ENCODE results near the gene LAMB4.

Gene LAMB4

DNA sequence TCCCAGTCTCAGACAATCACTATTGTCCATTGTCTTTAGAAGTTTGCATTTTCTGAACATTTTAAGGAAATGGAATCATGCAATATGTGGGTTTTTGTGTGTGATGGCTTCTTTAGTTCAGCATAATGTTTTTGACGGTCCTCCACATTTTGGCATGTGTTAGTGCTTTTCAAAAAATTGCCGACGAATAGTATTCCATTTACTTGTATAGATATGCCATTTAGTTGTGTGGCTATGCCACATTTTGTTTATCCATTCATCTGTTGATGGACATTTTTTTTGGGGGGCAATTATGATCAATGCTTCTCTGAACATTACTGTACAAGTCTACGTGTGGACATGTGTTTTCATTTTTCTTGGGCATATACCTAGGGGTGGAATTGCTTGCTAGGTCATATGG, 12.0 kb upstream of the LAMB4 start:
- DNase-seq (ENCODE audit: low read depth in 2 of 2), result no peak

DNA sequence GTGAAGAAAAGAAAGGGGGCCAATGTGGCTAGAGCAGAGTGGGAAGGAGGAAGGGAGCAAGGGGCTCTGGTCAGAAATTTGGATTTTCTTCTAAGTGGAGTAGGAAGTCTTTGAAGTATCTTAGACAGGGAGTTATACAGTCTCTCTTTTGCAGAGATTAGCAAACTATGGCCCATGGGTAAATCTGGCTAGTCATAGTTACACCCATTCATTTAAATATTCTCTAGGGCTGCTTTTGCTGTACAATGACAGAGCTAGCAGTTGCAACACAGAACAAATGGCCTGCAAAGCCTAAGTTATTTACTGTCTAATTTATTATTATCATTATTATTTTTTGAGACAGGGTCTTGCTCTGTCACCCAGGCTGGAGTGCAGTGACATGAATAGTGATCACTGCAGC, 10.5 kb upstream of the LAMB4 start:
- no peak for DNase-seq (ENCODE audit: low read depth in 2 of 2)

DNA sequence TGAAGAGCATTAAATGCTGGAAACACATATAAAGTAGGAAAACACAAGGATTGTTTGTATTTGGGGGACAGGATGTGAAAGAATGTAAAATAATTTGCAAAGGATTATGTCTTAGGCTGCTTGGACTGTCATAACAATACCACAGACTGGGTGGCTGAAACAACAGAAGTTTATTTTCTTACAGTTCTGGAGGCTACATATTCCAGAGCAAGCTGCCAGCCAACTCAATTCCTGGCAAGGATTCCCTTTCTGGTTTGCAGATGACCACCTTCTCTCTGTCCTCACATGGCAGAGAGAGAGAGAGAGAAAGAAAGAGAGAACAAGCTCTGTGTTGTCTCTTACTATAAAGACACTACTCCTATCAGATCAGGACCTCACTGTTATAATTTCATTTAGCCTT, 8.8 kb upstream of the LAMB4 start:
- DNase-seq (ENCODE audit: low read depth in 2 of 2), result no peak

DNA sequence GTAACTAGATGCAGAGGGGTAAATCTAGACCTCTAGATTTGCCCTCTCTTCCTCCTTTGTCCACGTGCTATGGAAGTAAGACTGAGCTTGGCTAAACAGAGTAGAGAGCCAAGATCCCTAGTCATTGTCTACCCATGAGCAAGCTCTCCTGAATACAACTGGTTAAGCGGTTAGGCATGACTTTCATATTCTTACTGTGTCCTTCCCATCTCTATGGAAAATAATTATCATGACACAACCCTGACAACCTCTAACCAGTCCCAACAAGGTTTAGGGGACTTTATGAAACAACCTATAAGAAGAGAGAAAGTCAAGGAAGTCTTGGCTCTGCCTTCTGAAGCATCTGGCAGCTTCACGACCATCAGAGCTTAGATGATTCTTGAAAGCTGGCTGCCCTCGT, 7.8 kb upstream of the LAMB4 start:
- DNase-seq (ENCODE audit: low read depth in 2 of 2), result no peak

DNA sequence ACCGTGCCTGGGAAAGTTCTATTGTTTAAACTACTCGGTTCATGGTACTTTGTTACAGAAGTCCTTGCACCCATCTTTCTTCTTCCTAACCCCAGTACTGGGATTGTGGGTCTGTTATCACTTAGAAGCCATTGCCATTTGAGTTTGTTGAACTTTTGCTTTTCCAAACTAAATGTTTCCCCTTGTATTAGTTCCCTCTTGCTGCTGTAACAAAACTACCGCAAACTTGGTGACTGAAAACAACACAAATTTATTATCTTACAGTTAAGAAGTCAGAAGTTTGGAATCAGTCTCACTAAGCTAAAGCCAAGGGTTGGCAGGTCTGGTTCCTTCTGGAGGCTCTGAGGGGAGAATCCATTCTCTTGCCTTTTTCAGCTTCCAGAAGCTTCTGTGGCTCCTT, 6.9 kb upstream of the LAMB4 start:
- no peak for DNase-seq (ENCODE audit: low read depth in 2 of 2)

DNA sequence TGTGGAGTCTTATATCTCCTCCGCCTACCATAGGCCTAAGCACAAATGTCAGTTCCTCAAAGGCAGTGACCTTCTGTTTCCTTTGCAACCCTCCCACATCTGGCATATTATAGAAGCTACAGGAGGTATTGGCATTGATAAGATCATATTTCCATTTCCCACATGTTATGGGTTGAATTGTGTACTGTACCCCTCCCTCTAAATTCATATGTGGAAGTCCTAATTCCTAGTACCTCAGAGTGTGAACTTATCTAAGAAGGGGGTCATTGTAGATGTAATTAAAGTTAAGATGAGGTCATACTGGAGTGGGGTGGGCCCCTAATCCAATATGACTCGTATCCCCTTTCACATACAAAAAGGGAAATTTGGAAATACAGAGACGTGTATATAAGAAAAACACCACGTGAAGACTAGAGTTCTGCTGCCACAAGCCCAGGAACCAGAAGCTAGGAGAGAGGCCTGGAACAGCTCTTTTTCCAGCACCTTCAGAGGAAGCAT, 6.1 kb upstream of the LAMB4 start:
- DNase-seq (ENCODE audit: low read depth in 2 of 2), result no peak

DNA sequence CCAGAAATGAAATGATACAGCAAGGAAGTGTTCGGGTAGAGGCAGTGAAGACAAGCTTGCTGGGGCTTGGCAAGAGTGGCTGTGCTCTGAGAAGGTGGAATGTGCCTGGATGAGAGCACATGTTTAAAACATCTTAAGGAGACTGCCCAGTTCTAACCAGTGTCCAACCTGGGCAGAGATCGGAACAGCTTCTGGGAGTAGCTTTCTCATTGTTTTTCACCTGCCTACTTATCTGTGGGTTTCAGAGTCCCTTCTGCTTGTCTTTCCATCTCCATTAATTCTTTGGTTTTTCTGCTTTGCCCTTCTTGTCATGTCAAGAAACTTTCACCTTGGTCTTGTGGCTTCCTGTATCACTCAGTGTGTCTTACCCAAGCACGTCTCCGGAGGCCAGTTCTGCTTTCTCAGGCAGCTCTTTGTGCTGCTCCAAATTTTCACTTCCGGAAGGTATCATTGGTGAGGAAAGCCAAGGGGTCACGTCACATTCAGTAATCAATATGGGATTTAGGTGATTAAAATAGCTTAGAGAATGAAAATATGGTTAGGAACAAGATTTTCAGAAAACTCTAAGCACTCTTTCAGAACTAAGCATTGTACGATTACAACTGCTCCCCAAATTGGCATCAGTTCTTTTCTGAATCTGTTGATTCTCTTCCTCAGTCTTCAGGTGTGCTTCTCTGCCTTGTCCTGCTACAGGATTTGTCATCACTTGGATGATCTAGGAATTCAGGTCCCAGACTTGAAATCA, 5.5 kb upstream of the LAMB4 start:
- peak in 1 of 2 donors; percentile 24 for DNase-seq (ENCODE audit: low read depth in 2 of 2)

DNA sequence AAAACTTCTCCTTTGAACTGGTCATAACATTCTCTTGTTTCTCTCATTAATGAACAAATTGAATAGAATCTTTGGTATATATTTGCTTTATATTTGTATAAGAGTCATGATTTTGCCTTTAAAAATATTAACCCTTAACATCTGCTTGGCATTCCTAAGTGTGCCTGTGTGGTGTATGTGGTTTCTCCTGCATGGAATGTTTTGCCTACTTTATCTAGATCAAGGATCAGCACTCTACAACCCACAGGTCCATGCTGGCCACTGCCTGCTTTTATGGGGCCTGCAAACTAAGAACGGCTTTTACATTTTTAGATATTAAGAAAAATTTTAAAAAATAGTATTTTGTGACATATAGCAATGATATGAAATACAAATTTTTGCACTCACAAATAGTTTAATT, 4.3 kb upstream of the LAMB4 start:
- no peak for DNase-seq (ENCODE audit: low read depth in 2 of 2)

DNA sequence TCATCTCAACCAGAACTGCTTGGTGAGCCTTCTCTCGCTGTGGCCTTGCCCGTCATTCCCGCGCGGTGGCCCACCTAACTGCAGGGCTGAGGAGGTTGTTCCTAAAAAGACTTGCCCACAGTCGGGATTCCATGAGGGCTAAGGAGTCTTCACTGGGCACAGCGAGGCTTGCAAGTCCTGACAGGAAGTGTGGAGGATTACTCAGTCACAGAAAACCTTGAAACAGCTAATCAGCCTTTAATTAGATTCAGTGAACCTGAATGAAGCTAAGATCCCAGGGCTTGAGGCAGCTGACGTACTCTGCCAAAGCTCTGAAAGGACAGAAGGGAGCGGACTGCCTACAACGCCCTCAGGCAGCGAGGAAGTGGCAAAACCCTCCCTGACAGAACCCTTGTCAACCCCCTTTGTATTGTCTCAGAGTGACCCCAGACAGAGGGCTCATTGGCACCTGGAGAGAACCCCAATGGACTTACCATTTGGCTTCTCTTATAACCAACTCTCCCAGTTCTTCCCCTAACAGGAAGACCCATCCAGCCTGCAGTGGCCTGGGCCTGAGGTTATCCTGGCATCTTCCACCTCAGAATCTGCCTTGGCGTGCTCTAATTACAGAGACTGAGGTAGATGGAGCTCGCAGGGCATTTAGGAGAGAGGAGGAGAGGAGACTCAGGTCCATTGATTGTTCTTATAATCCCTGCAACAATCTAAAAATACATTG, 2.5 kb upstream of the LAMB4 start:
- no peak for DNase-seq (ENCODE audit: low read depth in 2 of 2)

DNA sequence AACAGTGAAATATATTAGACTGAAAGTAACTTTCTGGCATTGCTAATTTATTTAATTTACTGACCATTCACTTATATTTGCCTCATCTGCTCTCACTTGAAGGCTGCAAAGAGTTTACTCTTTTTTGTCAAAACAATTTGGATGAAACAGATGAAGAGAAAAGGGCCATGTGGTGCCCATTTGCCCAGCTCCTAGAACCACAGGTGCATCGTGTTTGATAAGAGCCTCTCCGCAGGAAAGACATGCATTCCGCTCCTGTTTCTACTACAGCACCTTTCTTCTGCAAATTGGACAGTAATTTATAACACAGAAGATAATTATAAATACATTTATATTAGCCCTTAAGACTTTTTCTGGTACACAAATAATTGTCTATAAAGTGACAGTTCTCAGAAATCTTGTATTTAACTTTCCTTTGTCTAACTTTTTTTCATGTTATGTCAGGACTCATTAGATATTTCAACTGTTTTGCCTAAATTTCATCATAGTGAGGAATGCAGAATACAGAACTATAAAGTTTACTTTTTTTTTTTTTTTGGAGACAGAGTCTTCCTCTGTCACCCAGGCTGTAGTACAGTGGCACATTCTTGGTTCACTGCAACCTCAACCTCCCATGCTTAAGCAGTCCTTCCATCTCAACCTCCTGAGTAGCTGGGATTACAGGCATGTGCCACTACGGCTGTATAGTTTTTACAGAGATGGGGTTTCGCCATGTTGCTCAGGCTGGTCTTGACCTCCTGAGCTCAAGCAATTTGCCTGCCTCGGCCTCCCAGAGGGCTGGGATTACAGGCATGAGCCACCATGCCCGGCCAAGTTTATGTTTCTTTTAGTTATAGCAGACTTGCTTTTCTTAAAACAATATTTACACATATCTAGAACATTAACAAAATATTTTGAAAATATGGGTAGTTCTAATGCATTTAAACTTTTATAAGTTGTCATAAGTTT, 869 bp downstream of the LAMB4 start:
- DNase-seq (ENCODE audit: low read depth in 2 of 2), result no peak

DNA sequence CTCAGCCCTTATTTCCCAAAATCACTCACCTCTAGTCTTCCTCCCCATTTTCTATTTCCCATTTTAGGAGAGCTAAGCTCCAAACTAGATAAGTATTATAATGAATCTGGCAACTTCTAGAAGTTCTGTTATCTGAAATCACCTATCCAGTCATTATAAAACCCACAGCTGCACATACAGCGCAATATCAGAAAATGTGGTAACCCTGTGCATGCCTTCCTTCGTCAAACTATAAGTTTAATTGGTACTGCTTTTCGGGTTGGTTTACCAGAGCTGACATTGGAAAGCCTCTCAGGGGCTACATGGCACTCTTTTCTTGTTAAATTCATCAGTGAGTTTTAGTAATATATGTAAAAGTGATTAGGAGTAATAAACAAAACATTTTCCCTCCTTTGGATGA, 1.6 kb downstream of the LAMB4 start:
- DNase-seq (ENCODE audit: low read depth in 2 of 2), result no peak

DNA sequence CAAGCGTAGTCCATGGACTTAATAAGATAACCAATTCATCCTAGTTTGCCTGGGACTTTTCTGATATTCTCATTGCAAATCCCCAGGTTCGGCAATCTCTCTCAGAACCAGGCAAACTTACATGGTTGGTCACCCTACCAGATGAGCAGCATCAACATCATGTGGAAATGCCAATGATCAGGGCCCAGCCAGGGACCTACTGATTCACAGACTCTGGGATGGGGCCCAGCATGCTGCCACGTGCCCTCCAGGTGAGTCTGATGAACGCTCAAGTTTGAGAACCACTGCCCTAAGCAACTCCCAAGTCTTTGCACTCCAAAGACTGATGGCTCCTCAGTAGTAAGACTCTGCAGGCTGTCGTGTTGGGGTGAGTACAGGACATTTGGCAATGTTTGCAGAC, 2.7 kb downstream of the LAMB4 start:
- DNase-seq (ENCODE audit: low read depth in 2 of 2), result no peak

DNA sequence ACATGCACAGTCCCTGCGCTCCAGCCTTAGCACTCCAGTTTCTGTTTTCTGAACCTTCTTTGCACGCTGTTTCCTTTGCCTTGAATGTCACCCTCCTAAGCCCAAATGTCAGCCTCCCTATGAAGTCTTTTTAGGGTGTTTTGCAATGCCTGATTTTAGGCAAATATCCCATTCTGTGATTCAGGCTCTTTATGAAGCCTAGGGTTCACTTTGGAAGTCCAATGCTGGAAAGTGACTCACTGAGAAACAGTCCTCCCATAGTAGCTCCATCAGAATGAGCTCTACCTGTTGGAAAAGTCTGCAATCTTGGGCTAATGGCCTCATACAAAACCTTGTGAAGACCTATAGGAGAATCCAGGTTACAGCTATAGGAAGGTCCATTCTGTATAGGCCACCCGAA, 5.3 kb downstream of the LAMB4 start:
- no peak for DNase-seq (ENCODE audit: low read depth in 2 of 2)

DNA sequence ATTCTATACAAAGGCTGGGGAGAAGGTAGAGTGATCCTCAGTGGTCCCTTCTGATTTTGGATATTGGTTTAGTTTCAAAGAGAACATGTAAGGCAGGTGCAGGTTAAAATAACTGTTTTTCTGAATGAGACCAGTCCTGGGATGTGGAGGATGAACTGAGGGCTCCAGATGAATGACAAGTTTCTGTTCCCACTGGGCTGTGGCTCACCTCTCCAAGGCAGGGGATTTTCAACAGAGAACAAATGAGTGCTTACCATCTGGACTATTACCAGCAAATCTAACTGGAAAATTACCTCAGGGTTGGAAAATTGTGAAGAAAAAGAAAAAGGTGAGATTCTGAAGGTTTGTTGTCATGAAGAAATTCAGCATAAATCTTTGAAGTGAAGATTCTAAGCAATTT, 8.0 kb downstream of the LAMB4 start:
- DNase-seq (ENCODE audit: low read depth in 2 of 2), result no peak

DNA sequence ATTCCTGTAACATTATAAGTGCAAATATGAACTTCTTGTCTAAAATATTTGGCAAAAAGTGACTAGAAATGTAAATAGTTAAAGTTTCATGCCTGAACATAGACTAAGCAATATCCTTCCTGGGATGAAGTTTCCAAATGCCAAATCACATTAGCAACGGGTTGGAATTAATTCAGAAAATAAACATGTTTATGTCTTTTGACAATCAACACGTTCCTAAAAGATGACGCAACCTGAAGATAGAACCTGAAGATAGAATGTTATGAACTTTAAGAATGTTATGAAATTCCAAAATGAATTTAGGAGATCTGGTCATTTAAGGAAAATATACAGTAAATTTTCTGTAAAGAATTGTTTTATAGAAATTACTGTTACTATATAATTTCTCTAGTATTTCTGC, 9.2 kb downstream of the LAMB4 start:
- DNase-seq (ENCODE audit: low read depth in 2 of 2), result no peak

DNA sequence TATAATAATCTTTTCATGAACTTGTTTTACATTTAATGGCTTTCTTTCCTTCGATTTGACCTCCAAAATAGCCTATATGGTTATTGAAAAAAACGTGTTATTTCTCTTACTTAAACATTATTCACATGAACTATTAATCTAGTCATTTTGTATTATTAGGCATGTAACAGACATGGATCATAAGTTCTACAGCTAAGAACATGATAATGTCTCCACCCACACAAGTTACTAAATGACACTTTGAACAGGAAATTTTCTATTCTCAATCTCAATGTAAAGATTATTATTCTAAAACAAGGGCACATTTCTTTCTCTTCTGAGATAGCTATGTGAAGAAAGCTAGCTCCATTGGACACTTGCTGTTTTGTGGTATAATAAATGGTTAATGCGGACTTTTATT, 10.0 kb downstream of the LAMB4 start:
- DNase-seq (ENCODE audit: low read depth in 2 of 2), result no peak

DNA sequence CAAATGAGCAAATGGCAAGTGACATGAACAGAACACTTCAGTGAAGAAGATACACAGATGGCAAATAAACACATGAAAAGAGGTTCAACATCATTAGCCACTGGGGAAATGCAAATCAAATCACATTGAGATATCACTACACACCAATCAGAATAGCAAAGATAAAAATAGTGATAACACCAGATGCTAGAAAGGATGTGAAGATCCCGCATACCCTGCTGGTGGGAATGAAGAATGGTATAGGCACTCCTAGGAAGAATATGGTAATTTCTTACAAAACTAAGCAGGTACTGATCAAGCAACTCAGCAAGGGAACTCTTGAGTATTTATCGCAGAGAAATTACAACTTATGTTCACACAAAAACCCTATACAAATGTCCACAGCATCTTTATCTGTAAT, 11.2 kb downstream of the LAMB4 start:
- DNase-seq (ENCODE audit: low read depth in 2 of 2), result no peak

DNA sequence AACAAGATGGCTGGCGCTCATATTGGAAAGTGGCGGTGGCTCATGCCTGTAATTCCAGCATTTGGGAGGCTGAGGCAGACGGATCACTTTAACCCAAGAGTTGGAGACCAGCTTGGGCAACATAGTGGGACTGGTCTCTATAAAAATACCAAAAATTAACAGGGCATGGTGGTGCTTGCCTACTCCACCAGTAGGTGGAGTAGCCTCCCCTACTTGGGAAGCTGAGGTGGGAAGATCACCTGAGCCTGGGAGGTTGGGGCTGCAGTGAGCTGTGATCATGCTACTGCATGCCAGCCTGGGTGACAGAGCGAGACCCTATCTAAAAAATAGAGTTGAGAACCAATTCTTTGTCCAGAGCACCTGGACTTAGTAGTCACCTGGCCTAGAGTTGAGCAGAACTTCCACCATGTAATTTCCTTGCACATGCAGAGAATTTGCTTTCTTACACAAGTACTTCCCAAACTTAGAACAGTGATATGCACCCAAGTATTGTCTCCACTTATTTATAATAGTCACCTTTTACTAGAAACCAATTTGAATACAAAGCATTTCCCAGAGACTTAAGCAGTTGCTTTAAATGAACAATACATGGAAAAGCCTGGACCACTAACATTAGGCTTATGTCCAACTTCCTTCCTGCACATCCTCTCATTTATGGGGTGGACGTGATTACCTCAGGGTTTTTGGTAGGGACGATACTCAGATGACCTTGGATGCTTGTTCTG, 15.9 kb downstream of the LAMB4 start:
- no peak for DNase-seq (ENCODE audit: low read depth in 2 of 2)

DNA sequence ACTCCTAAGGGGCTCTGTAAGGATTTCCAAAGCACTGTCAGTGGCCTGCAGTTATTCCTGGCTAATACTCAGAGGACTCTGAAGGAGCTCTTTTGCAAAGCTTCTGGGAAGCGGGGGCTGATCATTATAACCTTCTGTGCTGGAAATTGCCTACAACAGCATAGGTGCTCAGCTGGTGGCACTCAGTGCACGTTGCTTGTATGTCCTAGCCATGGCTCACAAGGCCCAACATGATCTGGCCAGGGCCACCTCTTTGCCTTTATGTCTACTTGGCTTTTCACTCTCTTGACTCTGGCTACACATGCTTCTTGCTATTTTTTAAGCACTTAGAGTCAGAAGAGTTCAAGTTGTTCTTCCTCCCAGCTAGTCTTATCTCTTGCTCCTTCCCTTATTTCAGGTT, 17.5 kb downstream of the LAMB4 start:
- no peak for DNase-seq (ENCODE audit: low read depth in 2 of 2)

DNA sequence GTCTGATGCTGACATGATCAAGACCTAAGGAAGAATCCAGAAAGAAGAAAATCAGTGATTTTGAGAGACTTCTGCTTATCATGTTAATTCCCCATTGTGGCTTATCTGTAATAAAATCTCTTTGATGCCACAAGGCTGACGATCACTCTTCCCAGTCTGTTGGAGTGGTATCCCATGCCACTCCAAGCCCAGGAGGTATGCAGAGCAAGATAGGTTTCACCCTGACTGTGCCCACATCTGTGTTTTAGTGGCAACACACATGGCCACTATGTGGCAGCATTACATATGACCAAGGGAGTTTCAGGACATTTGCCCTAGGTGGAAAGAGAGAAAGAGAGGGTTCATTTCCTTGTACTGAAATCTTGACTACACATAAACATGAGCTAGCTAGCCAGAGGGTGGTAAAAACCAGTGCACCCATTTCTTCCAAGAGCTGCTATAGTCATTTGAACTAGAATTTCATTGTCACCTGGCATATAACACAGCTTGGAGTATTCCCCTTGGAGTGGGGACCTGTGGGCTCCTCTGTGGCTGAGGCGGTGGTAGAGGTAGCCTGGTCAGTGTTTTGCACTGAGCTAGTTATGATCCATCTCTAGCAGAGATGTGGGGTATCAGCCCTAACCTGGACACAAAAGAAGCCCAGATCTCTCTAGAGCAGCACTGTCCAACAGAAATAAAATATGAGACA, 20.8 kb downstream of the LAMB4 start:
- no peak for DNase-seq (ENCODE audit: low read depth in 2 of 2)

DNA sequence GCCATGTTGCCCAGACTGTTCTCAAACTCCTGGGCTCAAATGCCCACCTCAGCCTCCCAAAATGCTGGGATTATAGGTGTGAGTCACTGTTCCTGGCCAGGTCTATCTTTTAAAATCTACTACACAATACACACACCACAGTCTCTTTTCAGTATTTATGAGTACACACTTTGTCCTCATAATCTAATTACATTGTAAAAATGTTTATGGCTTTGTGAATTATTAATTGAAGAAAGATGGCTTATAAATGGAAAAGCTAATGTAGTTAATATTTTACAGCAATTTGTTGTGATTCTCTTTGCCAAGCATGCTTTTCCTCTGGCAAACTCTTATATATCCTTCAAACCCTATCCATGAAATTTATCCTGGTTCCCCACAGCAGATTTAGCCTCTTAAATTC, 22.0 kb downstream of the LAMB4 start:
- DNase-seq (ENCODE audit: low read depth in 2 of 2), result no peak
